GM12891 (cell line): ENCODE results near the gene SMIM35.

ENCODE experiments used
- PAX5 ChIP-seq: IDR thresholded peaks from 2 replicates; pipeline ENCODE4 v1.6.1; 2011; ENCODE audit warnings: low read length, moderate library complexity, mild to moderate bottlenecking; ENCODE audit not compliant: insufficient read depth, severe bottlenecking
- POLR2A ChIP-seq: IDR thresholded peaks from 2 replicates; pipeline ENCODE4 v1.6.1; 2011; ENCODE audit warnings: low read depth, low read length, control low read depth
- POLR2AphosphoS5 ChIP-seq: IDR thresholded peaks from 2 replicates; pipeline ENCODE4 v1.6.1; 2011; ENCODE audit warnings: low read depth, low read length, control low read depth
- POU2F2 ChIP-seq: IDR thresholded peaks from 2 replicates; pipeline ENCODE4 v1.6.1; 2011; ENCODE audit warnings: low read depth, mild to moderate bottlenecking, control low read depth, low read length, moderate library complexity
- SPI1 ChIP-seq: IDR thresholded peaks from 2 replicates; pipeline ENCODE4 v1.6.1; 2011; ENCODE audit warnings: low read depth, low read length, control low read depth
- TAF1 ChIP-seq: IDR thresholded peaks from 2 replicates; pipeline ENCODE4 v1.6.1; 2011; ENCODE audit warnings: low read depth, low read length, control low read depth

DNA sequence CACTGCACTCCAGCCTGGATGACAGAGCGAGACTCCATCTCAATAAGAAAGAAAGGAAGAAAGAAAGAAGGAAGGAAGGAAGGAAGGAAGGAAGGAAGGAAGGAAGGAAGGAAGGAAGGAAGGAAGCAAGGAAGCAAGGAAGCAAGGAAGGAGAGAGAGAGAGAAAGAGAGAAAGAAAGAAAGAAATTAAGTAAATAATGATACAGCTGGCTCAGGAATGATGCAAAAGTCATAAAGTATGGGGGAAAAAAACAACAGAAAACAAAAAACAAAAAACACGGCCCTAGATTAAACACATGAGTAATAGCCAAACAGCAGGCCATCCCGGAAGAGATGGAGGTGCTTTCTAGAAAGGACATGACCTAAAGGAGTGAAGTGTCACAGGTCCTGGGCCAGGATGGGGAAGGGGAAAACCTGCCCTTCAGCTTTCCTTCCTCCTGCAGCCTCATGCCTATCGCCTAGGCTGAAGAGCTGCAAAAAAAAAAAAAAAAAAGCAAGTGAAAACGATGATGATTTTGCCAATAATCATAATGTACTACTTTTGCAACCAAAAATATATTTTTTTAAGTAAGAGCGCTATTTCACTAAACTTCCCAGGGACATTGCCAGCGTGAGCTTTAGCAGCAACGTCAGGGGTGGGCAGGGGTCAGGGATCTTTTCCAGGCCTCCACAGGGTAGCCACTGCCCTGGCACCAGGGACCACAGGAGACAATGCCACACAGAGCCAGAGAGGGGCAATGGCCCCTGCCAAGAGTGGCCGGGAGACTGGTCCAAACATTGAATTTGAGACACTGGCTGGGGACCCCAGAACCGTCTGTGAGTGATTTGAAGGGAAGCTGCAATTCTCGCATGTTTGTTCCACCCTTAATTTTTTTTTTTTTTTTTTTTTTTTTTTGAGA, 38.0 kb downstream of the SMIM35 start:
- no peak for TF ChIP-seq POLR2A
- TF ChIP-seq POLR2AphosphoS5, result no peak
- no peak for TF ChIP-seq TAF1
- TF ChIP-seq SPI1, result no peak
- TF ChIP-seq POU2F2, result no peak
- TF ChIP-seq PAX5, result no peak
